Measurements from ENCODE around the gene ZNF174. TPM values are rescaled to one million over a fixed set of nuclear protein-coding genes. Genes with fewer than 3 reads are reported as not detected.

Gene ZNF174
- total RNA-seq, 1 experiment from 2014 or later, result 13.7 TPM

DNA sequence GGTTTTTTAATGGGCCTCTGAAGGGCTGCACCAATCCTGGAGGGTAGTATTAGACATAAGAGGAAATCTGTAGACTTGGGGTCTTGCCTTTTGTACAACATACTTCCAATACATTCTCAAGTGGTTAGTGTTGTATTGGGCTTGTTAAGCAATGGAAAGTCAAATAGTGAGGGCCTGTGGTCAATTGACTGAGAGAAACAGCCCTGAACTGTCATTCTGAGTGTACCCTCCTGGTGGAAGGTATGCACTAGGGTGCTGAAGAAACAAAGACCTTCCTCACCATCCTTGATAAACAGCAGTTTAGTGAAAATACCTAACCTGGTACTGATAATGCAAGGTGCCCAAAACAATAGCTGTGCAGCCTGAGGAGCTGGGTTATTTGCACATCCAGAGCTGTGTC, 23.1 kb upstream of the ZNF174 start:
- no TSS peak for BruUV-seq (replicated peaks)
- no peak for TF ChIP-seq EZH2 (IDR thresholded peaks at IDR 0.05; ENCODE audit: borderline replicate concordance, low read depth, low read length, poor library complexity, severe bottlenecking)
- no peak for TF ChIP-seq CTCF (conservative IDR thresholded peaks at IDR 0.05; ENCODE audit: low read depth, low read length)
- peaks cover 46% of the 10 kb centered on the region for H3K9me3 ChIP-seq (ENCODE audit: low read depth, low read length, poor library complexity, severe bottlenecking)

GRCh38 chr16:3383045-3383448, 18.0 kb upstream of the ZNF174 start:
- intact Hi-C loops (cut with micrococcal nuclease; ENCODE audit: unreplicated experiment), result no loop called here
- H3K27ac ChIP-seq (ENCODE audit: low read depth, low read length, poor library complexity, severe bottlenecking), result no peak overlapping the region
- H3K27me3 ChIP-seq (replicated peaks; ENCODE audit: insufficient read depth, low read depth, low read length, poor library complexity), result no peaks in the 10 kb centered on the region
- TF ChIP-seq CTCF (conservative IDR thresholded peaks at IDR 0.05; ENCODE audit: low read depth, low read length) (no peak), EZH2 (IDR thresholded peaks at IDR 0.05; ENCODE audit: borderline replicate concordance, low read depth, low read length, poor library complexity, severe bottlenecking) (no peak)
- no TSS peak for BruUV-seq (replicated peaks)
- POLR2A ChIA-PET (ENCODE audit: low non-redundant PET), result no interaction called here
- H3K4me3 ChIP-seq (ENCODE audit: low read depth, low read length, poor library complexity, severe bottlenecking), result no peak overlapping the region
- H3K9me3 ChIP-seq (ENCODE audit: low read depth, low read length, poor library complexity, severe bottlenecking), result peaks cover 63% of the 10 kb centered on the region
- CTCF ChIA-PET, result no interaction called here
- DNase-seq (ENCODE audit: low spot score), result no peak
- peaks cover 33% of the 10 kb centered on the region for H3K36me3 ChIP-seq (ENCODE audit: insufficient read depth, low read length, poor library complexity, severe bottlenecking)
- no peaks in the 10 kb centered on the region for H3K4me1 ChIP-seq (ENCODE audit: insufficient read depth, low read length, poor library complexity, severe bottlenecking)

More for the DNA sequence above, 23.1 kb upstream of the ZNF174 start:
- H3K4me1 ChIP-seq (ENCODE audit: insufficient read depth, low read length, poor library complexity, severe bottlenecking), result no peaks in the 10 kb centered on the region
- H3K4me3 ChIP-seq (ENCODE audit: low read depth, low read length, poor library complexity, severe bottlenecking), result no peak overlapping the region
- H3K27me3 ChIP-seq (replicated peaks; ENCODE audit: insufficient read depth, low read depth, low read length, poor library complexity), result no peaks in the 10 kb centered on the region
- intact Hi-C loops (cut with micrococcal nuclease; ENCODE audit: unreplicated experiment), result no loop called here
- no peak for DNase-seq (ENCODE audit: low spot score)
- ChIA-PET POLR2A (ENCODE audit: low non-redundant PET) (no interaction called here), CTCF (no interaction called here)
- no peak overlapping the region for H3K27ac ChIP-seq (ENCODE audit: low read depth, low read length, poor library complexity, severe bottlenecking)
- peaks cover 8% of the 10 kb centered on the region for H3K36me3 ChIP-seq (ENCODE audit: insufficient read depth, low read length, poor library complexity, severe bottlenecking)

- POLR2A ChIA-PET (ENCODE audit: low non-redundant PET), result no interaction called here
- BruUV-seq (replicated peaks), result no TSS peak
- no peaks in the 10 kb centered on the region for H3K27me3 ChIP-seq (replicated peaks; ENCODE audit: insufficient read depth, low read depth, low read length, poor library complexity)
- intact Hi-C loops (cut with micrococcal nuclease; ENCODE audit: unreplicated experiment), result no loop called here
- no peak overlapping the region for H3K27ac ChIP-seq (ENCODE audit: low read depth, low read length, poor library complexity, severe bottlenecking)
- H3K9me3 ChIP-seq (ENCODE audit: low read depth, low read length, poor library complexity, severe bottlenecking), result peaks cover 53% of the 10 kb centered on the region
- H3K36me3 ChIP-seq (ENCODE audit: insufficient read depth, low read length, poor library complexity, severe bottlenecking), result peaks cover 59% of the 10 kb centered on the region
- CTCF ChIA-PET, result no interaction called here
- H3K4me1 ChIP-seq (ENCODE audit: insufficient read depth, low read length, poor library complexity, severe bottlenecking), result no peaks in the 10 kb centered on the region
- no peak for DNase-seq (ENCODE audit: low spot score)
- TF ChIP-seq CTCF (conservative IDR thresholded peaks at IDR 0.05; ENCODE audit: low read depth, low read length), result no peak
- no peak for TF ChIP-seq EZH2 (IDR thresholded peaks at IDR 0.05; ENCODE audit: borderline replicate concordance, low read depth, low read length, poor library complexity, severe bottlenecking)
- no peak overlapping the region for H3K4me3 ChIP-seq (ENCODE audit: low read depth, low read length, poor library complexity, severe bottlenecking)
Observed at GRCh38 chr16:3388325-3388724, 12.7 kb upstream of the ZNF174 start.

Measured in A673 (cell line).